Pericardium fibroblast (primary cell): Measurements from ENCODE around the gene KLF18. TPM values are rescaled to one million over a fixed set of nuclear protein-coding genes. Genes with fewer than 3 reads are reported as not detected.

Experiments used
- total RNA-seq: library from RNA; depleted of rRNA; stranded (reverse); fragments of >200 nt; gene quantifications from 2 replicates; pipeline ENCODE4 v1.2.3, GENCODE V29; 2015

KLF18 gene
- total RNA-seq: not detected in 2 replicates

DNA sequence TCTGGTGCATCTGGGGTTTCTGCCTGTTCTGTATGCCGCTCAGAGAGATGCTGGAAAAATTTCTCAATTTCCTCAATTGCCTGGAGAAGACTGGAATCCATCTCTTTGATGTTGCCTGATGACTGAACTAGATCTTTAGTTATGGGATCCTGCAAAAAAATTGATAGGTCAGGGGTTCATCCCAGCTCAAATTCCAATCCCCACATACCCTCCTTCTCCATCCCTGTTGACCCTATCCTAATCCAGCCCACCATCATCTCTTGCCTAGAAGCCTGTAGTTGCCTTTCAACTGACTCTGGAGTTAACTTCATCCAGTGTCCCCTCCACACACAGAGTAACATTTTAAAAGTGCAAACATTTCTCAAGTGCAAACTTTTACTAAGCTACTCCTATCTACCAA lies at the start of gene KLF18:
Gene KLF18 (minus strand): TSS at position 101 of the 400 bp plus-strand sequence. CDS start 0 bp downstream, at position 101.

DNA sequence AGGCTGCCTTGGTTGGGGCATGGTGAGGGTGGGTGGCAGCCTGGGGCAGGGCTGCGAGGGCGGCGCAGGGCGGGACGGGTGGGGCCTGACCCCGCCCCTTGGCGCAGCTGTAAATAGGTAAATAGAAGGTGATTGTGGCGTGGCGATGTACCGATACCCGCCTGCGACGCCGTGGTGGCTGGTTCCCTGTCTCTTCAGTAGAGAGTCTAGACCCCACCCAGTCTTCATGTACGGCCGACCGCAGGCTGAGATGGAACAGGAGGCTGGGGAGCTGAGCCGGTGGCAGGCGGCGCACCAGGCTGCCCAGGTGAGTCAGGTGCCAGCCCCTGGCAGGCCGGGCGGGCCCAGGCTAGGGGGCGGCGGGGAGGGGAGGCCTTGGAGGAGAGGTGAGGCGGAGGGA lies 22.7 kb downstream of the KLF18 start, which contains the start of gene KLF17:
Gene KLF17 (plus strand): TSS at position 140 of the 400 bp plus-strand sequence. CDS start 87 bp downstream, at position 227.

Other genes with a start within 250 kb of the KLF18 start
- not detected in 2 replicates for gene ARTN, start 207.8 kb downstream of the KLF18 start, total RNA-seq
- gene IPO13, start 194.7 kb downstream of the KLF18 start, total RNA-seq: 18.0 and 24.4 TPM in 2 replicates
- 6.5 and 23.9 TPM in 2 replicates for gene DPH2, start 171.6 kb downstream of the KLF18 start, total RNA-seq
- gene ATP6V0B, start 166.7 kb downstream of the KLF18 start, total RNA-seq: 72.8 and 127 TPM in 2 replicates
- 98.6 and 106 TPM in 2 replicates for gene B4GALT2, start 162.4 kb downstream of the KLF18 start, total RNA-seq
- gene CCDC24, start 150.0 kb downstream of the KLF18 start, total RNA-seq: 0.43 and 2.2 TPM in 2 replicates
- gene SLC6A9, start 110.2 kb downstream of the KLF18 start, total RNA-seq: 11.6 and 16.0 TPM in 2 replicates
- under 0.01 TPM in 1 of 2 replicates, not detected in the other for gene KLF17, start 22.8 kb downstream of the KLF18 start, total RNA-seq
- gene DMAP1, start 71.8 kb upstream of the KLF18 start, total RNA-seq: 17.0 and 32.8 TPM in 2 replicates
- 51.8 and 73.3 TPM in 2 replicates for gene ERI3, start 213.6 kb upstream of the KLF18 start, total RNA-seq